Adrenal gland (tissue), 5 donors: ENCODE results near the gene SLC25A6.

ENCODE experiments used
- POLR2A ChIP-seq, 2 donors: fragments of 450-650 bp; IDR thresholded peaks; one replicate each; pipeline ENCODE4 v1.6.1; 2017; ENCODE audit warnings: antibody characterized with exemption in 2 of 2, mild to moderate bottlenecking in 2 of 2, moderate library complexity in 1 of 2
- TF ChIP-seq, protein P1 (sequence below), 6 experiments: fragments of 450-650 bp in 4 of 6; fragments of 200-600 bp in 2 of 6; sonication (generic) in 1 of 6; IDR thresholded peaks; 1 replicate in 5 of 6; 2 replicates in 1 of 6; pipeline versions ENCODE4 v1.5.1 to v1.8.0; 2016 to 2021; ENCODE audit warnings: antibody characterized with exemption in 6 of 6, mild to moderate bottlenecking in 2 of 6, moderate library complexity in 1 of 6
- donor health status: DM: no; HTN: no; CAD: no.

DNA sequence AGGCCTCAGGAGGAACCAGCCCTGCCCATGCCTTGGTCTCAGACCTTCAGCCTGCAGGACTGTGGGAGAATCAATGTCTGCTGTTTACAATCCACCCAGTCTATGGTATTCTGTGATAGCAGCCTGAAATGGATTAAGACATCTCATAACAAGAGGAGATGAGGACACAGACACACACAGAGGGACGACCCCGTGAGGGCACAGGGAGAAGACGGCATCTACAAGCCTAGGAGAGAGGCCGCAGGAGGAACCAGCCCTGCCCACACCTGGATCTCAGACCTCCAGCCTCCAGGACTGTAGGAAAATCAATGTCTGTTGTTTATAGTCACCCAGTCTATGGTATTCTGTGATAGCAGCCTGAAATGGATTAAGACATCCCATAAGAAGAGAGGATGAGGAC lies 3.3 kb downstream of the SLC25A6 start:
- TF ChIP-seq, protein P1, sequence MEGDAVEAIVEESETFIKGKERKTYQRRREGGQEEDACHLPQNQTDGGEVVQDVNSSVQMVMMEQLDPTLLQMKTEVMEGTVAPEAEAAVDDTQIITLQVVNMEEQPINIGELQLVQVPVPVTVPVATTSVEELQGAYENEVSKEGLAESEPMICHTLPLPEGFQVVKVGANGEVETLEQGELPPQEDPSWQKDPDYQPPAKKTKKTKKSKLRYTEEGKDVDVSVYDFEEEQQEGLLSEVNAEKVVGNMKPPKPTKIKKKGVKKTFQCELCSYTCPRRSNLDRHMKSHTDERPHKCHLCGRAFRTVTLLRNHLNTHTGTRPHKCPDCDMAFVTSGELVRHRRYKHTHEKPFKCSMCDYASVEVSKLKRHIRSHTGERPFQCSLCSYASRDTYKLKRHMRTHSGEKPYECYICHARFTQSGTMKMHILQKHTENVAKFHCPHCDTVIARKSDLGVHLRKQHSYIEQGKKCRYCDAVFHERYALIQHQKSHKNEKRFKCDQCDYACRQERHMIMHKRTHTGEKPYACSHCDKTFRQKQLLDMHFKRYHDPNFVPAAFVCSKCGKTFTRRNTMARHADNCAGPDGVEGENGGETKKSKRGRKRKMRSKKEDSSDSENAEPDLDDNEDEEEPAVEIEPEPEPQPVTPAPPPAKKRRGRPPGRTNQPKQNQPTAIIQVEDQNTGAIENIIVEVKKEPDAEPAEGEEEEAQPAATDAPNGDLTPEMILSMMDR (IDR thresholded peaks at IDR 0.05): no peak
- no peak for TF ChIP-seq POLR2A (IDR thresholded peaks at IDR 0.05)
